Liver (tissue), 9 donors: ENCODE data around the gene KSR2. TPM values are rescaled to one million over a fixed set of nuclear protein-coding genes. Genes with fewer than 3 reads are reported as not detected.

ENCODE experiments used
- DNase-seq: peaks from one replicate; pipeline ENCODE4 v3.0.0-alpha.2; 2017; ENCODE audit warnings: low spot score
- H3K27ac ChIP-seq, 2 donors: one replicate each; pipeline ENCODE4 v1.7.0; 2013; ENCODE audit warnings: inconsistent platforms in 2 of 2, low read length in 2 of 2, control low read depth in 1 of 2, low read depth in 1 of 2, mild to moderate bottlenecking in 1 of 2
- H3K27me3 ChIP-seq, 4 donors: one replicate each; pipeline versions ENCODE4 v1.6.1 to v1.7.0; 2013; ENCODE audit warnings: low read length in 3 of 4, inconsistent platforms in 1 of 4, mild to moderate bottlenecking in 1 of 4, moderate library complexity in 1 of 4; ENCODE audit not compliant: control insufficient read depth in 4 of 4, insufficient read depth in 4 of 4
- H3K36me3 ChIP-seq, 4 donors: one replicate each; pipeline versions ENCODE4 v1.6.1 to v1.7.0; 2013; ENCODE audit warnings: low read length in 3 of 4, mild to moderate bottlenecking in 3 of 4, low read depth in 1 of 4, moderate library complexity in 1 of 4; ENCODE audit not compliant: control insufficient read depth in 4 of 4, insufficient read depth in 3 of 4
- H3K4me1 ChIP-seq, 4 donors: one replicate each; pipeline versions ENCODE4 v1.6.1 to v1.7.0; 2013; ENCODE audit warnings: low read length in 3 of 4, mild to moderate bottlenecking in 3 of 4, moderate library complexity in 1 of 4; ENCODE audit not compliant: control insufficient read depth in 4 of 4, insufficient read depth in 4 of 4
- H3K4me3 ChIP-seq, 3 donors: one replicate each; pipeline versions ENCODE4 v1.6.1 to v1.7.0; 2013; ENCODE audit warnings: low read length in 3 of 3, control low read depth in 1 of 3, low read depth in 1 of 3, mild to moderate bottlenecking in 1 of 3
- H3K9ac ChIP-seq, 2 donors: one replicate each; pipeline ENCODE4 v1.7.0; 2013; ENCODE audit warnings: low read length in 2 of 2, mild to moderate bottlenecking in 2 of 2, moderate library complexity in 2 of 2, control low read depth in 1 of 2, low read depth in 1 of 2
- H3K9me3 ChIP-seq, 4 donors: one replicate each; pipeline versions ENCODE4 v1.6.1 to v1.7.0; 2013; ENCODE audit warnings: low read length in 3 of 4; ENCODE audit not compliant: control insufficient read depth in 4 of 4
- ATF3 ChIP-seq: IDR thresholded peaks from 2 replicates; pipeline ENCODE4 v1.6.1; 2016; ENCODE audit warnings: antibody characterized with exemption
- CTCF ChIP-seq: fragments of 150-350 bp; IDR thresholded peaks from 2 replicates; pipeline ENCODE4 v1.5.1; 2017; ENCODE audit warnings: improper control_type of control experiment, low read depth, low read length; ENCODE audit not compliant: missing input control
- EGR1 ChIP-seq, 2 donors: IDR thresholded peaks; 2 replicates each; pipeline ENCODE4 v1.6.1; 2016 to 2018; ENCODE audit warnings: antibody characterized with exemption in 2 of 2, low read depth in 2 of 2
- FOXA1 ChIP-seq: IDR thresholded peaks from 2 replicates; pipeline ENCODE4 v1.6.1; 2016; ENCODE audit warnings: antibody characterized with exemption
- FOXA2 ChIP-seq: IDR thresholded peaks from 2 replicates; pipeline ENCODE4 v1.6.1; 2016; ENCODE audit warnings: antibody characterized with exemption
- GABPA ChIP-seq, 2 donors: IDR thresholded peaks in 1 of 2; conservative IDR thresholded peaks in 1 of 2; 2 replicates each; pipeline ENCODE4 v1.6.1; 2016; ENCODE audit warnings: antibody characterized with exemption in 2 of 2, mild to moderate bottlenecking in 1 of 2, moderate library complexity in 1 of 2
- HNF4A ChIP-seq, 2 donors: conservative IDR thresholded peaks; 2 replicates each; pipeline ENCODE4 v1.6.1; 2016; ENCODE audit warnings: antibody characterized with exemption in 2 of 2, mild to moderate bottlenecking in 2 of 2
- HNF4G ChIP-seq: IDR thresholded peaks from 2 replicates; pipeline ENCODE4 v1.6.1; 2016; ENCODE audit warnings: antibody characterized with exemption
- JUND ChIP-seq, 2 donors: IDR thresholded peaks; 2 replicates each; pipeline ENCODE4 v1.6.1; 2016; ENCODE audit warnings: antibody characterized with exemption in 2 of 2
- NR2F2 ChIP-seq: IDR thresholded peaks from 2 replicates; pipeline ENCODE4 v1.6.1; 2016; ENCODE audit warnings: antibody characterized with exemption
- RAD21 ChIP-seq, 2 donors: IDR thresholded peaks; 2 replicates each; pipeline ENCODE4 v1.6.1; 2016; ENCODE audit warnings: antibody characterized with exemption in 2 of 2, mild to moderate bottlenecking in 2 of 2
- RXRA ChIP-seq, 2 donors: IDR thresholded peaks; 2 replicates each; pipeline ENCODE4 v1.6.1; 2017 to 2018; ENCODE audit warnings: antibody characterized with exemption in 2 of 2, mild to moderate bottlenecking in 1 of 2
- SP1 ChIP-seq: IDR thresholded peaks from 2 replicates; pipeline ENCODE4 v1.6.1; 2018; ENCODE audit warnings: antibody characterized with exemption, mild to moderate bottlenecking
- TAF1 ChIP-seq: conservative IDR thresholded peaks from 2 replicates; pipeline ENCODE4 v1.6.1; 2016; ENCODE audit warnings: antibody characterized with exemption, mild to moderate bottlenecking
- YY1 ChIP-seq: IDR thresholded peaks from 2 replicates; pipeline ENCODE4 v1.6.1; 2016; ENCODE audit warnings: antibody characterized with exemption, mild to moderate bottlenecking
- ZBTB33 ChIP-seq: IDR thresholded peaks from 2 replicates; pipeline ENCODE4 v1.6.1; 2016; ENCODE audit warnings: antibody characterized with exemption
- WGBS: extraction: QIAGEN DNeasy Blood & Tissue Kit; methylation state at CpG from one replicate; pipeline ENCODE4 v1.1.7; 2013; 5-methylcytosine and 5-hydroxymethylcytosine counted together
- polyA plus RNA-seq, 2 donors: library from polyadenylated mRNA; stranded (reverse) in 1 of 2; unstranded in 1 of 2; fragments of 200-250 nt in 1 of 2; fragments of >200 nt in 1 of 2; fragmentation: Nextera tagmentation in 1 of 2; extraction: Ambion mirVana in 1 of 2; gene quantifications; one replicate each; pipeline versions ENCODE4 v1.2.1 to v1.2.3, GENCODE V29; 2013 to 2015
- total RNA-seq, 2 donors: library from RNA; depleted of rRNA; stranded (reverse); fragments of >200 nt; gene quantifications; one replicate each; pipeline ENCODE4 v1.2.3, GENCODE V29; 2014
- TF ChIP-seq, protein P1 (sequence below): IDR thresholded peaks from 2 replicates; pipeline ENCODE4 v1.6.1; 2016; ENCODE audit warnings: antibody characterized with exemption
- TF ChIP-seq, protein P2 (sequence below): IDR thresholded peaks from 2 replicates; pipeline ENCODE4 v1.6.1; 2016; ENCODE audit warnings: antibody characterized with exemption, mild to moderate bottlenecking
- donor health status: healthy.
- donor health status: healthy.
- donor health status: healthy.
- donor health status: healthy.
- donor health status: healthy.

The KSR2 gene
- total and polyA plus RNA-seq, 4 donors = under 0.01 to 0.02 (median under 0.01) TPM; not detected in 1

DNA sequence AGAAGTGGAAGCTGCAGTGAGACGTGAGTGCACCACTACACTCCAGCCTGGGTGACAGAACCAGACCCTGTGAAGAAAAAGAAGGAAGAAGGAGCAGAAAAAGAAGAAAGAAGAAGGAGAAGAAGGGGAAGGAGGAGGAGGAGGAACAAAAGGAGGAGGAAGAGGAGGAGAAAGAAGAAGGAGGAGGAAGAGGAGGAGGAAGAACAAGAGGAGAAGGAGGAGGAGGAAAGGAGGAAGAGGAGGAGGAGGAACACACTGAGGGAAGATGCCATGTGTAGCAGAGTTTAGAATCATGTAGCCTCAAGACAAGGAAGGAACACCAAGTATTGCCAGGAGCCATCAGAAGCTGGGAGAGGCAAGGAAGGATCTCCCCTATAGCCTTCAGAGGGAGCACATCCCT is 241.5 kb downstream of the KSR2 start:
- no peak overlapping the region for H3K27ac ChIP-seq
- 60% methylated on average over 1 of the region's 1 CpG for WGBS
- DNase-seq = no peak
- H3K9me3 ChIP-seq = no peaks in the 10 kb centered on the region
- H3K9ac ChIP-seq = no peak overlapping the region
- H3K4me3 ChIP-seq = no peak overlapping the region
- H3K27me3 ChIP-seq = no peaks in the 10 kb centered on the region
- no peak for TF ChIP-seq TAF1
- TF ChIP-seq, protein P1, sequence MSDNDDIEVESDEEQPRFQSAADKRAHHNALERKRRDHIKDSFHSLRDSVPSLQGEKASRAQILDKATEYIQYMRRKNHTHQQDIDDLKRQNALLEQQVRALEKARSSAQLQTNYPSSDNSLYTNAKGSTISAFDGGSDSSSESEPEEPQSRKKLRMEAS = no peak
- no peak for TF ChIP-seq ATF3
- no peak for TF ChIP-seq RXRA (IDR thresholded peaks at IDR 0.05)
- TF ChIP-seq HNF4A (conservative IDR thresholded peaks at IDR 0.05) = no peak
- TF ChIP-seq FOXA1 = no peak
- no peak for TF ChIP-seq FOXA2
- TF ChIP-seq GABPA (IDR thresholded peaks at IDR 0.05 in 1 of 2, conservative IDR thresholded peaks at IDR 0.05 in 1 of 2) = no peak
- TF ChIP-seq, protein P2, sequence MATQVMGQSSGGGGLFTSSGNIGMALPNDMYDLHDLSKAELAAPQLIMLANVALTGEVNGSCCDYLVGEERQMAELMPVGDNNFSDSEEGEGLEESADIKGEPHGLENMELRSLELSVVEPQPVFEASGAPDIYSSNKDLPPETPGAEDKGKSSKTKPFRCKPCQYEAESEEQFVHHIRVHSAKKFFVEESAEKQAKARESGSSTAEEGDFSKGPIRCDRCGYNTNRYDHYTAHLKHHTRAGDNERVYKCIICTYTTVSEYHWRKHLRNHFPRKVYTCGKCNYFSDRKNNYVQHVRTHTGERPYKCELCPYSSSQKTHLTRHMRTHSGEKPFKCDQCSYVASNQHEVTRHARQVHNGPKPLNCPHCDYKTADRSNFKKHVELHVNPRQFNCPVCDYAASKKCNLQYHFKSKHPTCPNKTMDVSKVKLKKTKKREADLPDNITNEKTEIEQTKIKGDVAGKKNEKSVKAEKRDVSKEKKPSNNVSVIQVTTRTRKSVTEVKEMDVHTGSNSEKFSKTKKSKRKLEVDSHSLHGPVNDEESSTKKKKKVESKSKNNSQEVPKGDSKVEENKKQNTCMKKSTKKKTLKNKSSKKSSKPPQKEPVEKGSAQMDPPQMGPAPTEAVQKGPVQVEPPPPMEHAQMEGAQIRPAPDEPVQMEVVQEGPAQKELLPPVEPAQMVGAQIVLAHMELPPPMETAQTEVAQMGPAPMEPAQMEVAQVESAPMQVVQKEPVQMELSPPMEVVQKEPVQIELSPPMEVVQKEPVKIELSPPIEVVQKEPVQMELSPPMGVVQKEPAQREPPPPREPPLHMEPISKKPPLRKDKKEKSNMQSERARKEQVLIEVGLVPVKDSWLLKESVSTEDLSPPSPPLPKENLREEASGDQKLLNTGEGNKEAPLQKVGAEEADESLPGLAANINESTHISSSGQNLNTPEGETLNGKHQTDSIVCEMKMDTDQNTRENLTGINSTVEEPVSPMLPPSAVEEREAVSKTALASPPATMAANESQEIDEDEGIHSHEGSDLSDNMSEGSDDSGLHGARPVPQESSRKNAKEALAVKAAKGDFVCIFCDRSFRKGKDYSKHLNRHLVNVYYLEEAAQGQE = no peak
- no peak for TF ChIP-seq EGR1 (IDR thresholded peaks at IDR 0.05; ENCODE audit: low read depth in 2 of 2)
- TF ChIP-seq SP1 = no peak
- no peaks in the 10 kb centered on the region for H3K4me1 ChIP-seq
- no peaks in the 10 kb centered on the region for H3K36me3 ChIP-seq

GRCh38 chr12:117724543-117724942 is 244.2 kb downstream of the KSR2 start:
- H3K27me3 ChIP-seq = peaks cover 0 to 2% (median 0%) of the 10 kb centered on the region in 4 donors
- H3K9me3 ChIP-seq = no peaks in the 10 kb centered on the region
- H3K36me3 ChIP-seq = no peaks in the 10 kb centered on the region
- H3K4me3 ChIP-seq = no peak overlapping the region
- TF ChIP-seq JUND (IDR thresholded peaks at IDR 0.05) (no peak), HNF4A (conservative IDR thresholded peaks at IDR 0.05) (no peak), ATF3 (no peak), RAD21 (IDR thresholded peaks at IDR 0.05) (no peak), NR2F2 (no peak), YY1 (no peak), RXRA (IDR thresholded peaks at IDR 0.05) (no peak), CTCF (no peak), FOXA1 (no peak), ZBTB33 (no peak), TAF1 (no peak), FOXA2 (no peak), EGR1 (IDR thresholded peaks at IDR 0.05; ENCODE audit: low read depth in 2 of 2) (no peak), HNF4G (no peak), SP1 (no peak), GABPA (IDR thresholded peaks at IDR 0.05 in 1 of 2, conservative IDR thresholded peaks at IDR 0.05 in 1 of 2) (no peak)
- TF ChIP-seq, protein P2 = no peak
- TF ChIP-seq, protein P1 = no peak
- DNase-seq = no peak
- H3K9ac ChIP-seq = no peak overlapping the region
- H3K4me1 ChIP-seq = no peaks in the 10 kb centered on the region
- H3K27ac ChIP-seq = no peak overlapping the region
- 63% methylated on average over 4 of the region's 4 CpGs for WGBS
